BE2C (cell line): ENCODE data around the gene COX7C.

Experiments used
- DNase-seq: peaks from one replicate; pipeline ENCODE4 v3.0.0-alpha.2; 2020
- H3K27me3 ChIP-seq: fragments of 250-450 bp; sonication (Bioruptor Pico); 2 replicates; pipeline ENCODE4 v1.5.1; 2020; ENCODE audit warnings: mild to moderate bottlenecking
- H3K36me3 ChIP-seq: fragments of 250-450 bp; sonication (Bioruptor Pico); 2 replicates; pipeline ENCODE4 v1.5.1; 2020; ENCODE audit warnings: mild to moderate bottlenecking
- H3K4me1 ChIP-seq: fragments of 250-450 bp; sonication (Bioruptor Pico); 2 replicates; pipeline ENCODE4 v1.5.1; 2020
- H3K4me3 ChIP-seq: 2 replicates; pipeline ENCODE4 v1.5.1; 2011; ENCODE audit warnings: low read depth, low read length
- H3K9me3 ChIP-seq: fragments of 250-450 bp; sonication (Bioruptor Pico); 2 replicates; pipeline ENCODE4 v1.5.1; 2020
- TF ChIP-seq, protein P1 (sequence below): IDR thresholded peaks from 2 replicates; pipeline ENCODE4 v1.5.1; 2012; ENCODE audit warnings: mild to moderate bottlenecking, low read depth, low read length

Gene COX7C

DNA sequence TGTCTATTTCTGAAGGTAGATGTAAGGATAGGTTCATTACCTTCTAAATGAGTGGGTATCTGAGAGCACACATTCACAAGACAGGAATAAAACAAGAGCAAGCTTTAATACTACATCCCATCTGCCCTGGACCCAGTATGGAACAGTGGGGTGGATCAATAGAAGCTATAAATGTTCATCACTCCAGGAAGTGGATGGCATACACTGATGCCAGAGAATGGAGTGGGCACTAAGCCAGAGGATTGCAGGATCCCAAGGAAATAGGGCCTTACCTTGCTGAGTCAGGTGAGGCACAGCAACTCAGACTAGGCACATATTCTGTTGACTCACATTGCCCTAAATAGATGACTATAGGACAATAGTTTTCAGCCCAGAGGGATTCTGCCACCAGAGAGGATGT is 21.3 kb upstream of the COX7C start:
- TF ChIP-seq, protein P1, sequence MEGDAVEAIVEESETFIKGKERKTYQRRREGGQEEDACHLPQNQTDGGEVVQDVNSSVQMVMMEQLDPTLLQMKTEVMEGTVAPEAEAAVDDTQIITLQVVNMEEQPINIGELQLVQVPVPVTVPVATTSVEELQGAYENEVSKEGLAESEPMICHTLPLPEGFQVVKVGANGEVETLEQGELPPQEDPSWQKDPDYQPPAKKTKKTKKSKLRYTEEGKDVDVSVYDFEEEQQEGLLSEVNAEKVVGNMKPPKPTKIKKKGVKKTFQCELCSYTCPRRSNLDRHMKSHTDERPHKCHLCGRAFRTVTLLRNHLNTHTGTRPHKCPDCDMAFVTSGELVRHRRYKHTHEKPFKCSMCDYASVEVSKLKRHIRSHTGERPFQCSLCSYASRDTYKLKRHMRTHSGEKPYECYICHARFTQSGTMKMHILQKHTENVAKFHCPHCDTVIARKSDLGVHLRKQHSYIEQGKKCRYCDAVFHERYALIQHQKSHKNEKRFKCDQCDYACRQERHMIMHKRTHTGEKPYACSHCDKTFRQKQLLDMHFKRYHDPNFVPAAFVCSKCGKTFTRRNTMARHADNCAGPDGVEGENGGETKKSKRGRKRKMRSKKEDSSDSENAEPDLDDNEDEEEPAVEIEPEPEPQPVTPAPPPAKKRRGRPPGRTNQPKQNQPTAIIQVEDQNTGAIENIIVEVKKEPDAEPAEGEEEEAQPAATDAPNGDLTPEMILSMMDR: no peak
- DNase-seq: no peak
- H3K4me1 ChIP-seq: no peaks in the 10 kb centered on the region

DNA sequence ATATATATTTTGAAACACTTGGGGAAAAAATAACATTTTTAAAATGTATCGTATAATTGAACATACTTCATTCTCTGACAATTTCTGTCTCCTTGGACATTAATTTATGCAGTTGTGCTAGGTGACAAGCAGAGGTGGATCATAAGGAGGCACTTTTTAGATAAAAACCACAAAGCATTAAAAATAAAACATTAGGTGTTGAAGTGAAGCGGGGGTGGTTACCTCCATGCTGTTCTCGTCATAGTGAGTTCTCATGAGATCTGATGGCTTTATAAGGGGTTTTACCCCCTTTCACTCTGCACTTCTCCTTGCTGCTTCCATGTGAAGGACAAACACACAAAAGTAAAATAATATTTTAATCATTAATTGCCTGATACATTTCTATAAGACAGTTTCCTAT is 11.9 kb upstream of the COX7C start:
- no peaks in the 10 kb centered on the region for H3K9me3 ChIP-seq
- H3K27me3 ChIP-seq: peaks cover under 1% of the 10 kb centered on the region; the same call in 1 of the 2 replicates
- no peak overlapping the region for H3K4me3 ChIP-seq
- no peaks in the 10 kb centered on the region for H3K4me1 ChIP-seq
- TF ChIP-seq, protein P1: no peak
- no peak for DNase-seq
- no peaks in the 10 kb centered on the region for H3K36me3 ChIP-seq

More for the DNA sequence above, 21.3 kb upstream of the COX7C start:
- H3K36me3 ChIP-seq: no peaks in the 10 kb centered on the region
- peaks cover 8% of the 10 kb centered on the region for H3K27me3 ChIP-seq
- H3K9me3 ChIP-seq: no peaks in the 10 kb centered on the region
- H3K4me3 ChIP-seq: no peak overlapping the region

DNA sequence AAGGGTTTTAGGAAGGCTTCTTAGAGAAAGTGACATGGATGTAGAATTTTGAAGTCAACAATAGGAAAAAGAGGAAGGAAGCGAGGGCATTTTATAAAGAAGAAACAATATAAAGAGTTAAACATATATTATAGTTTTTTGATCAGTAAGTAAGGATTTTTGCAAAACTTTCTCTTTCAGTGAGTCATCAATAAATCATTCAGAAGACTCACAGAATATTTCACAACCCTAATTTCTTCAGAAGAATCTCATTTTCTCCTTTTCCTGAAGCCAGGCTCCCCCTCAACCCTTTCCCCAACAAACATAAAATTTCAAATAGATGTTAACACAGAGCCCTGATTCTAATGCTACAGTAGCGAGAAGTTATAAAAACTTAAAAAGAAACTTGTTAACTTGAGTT is 4.3 kb upstream of the COX7C start:
- TF ChIP-seq, protein P1: no peak
- H3K36me3 ChIP-seq: no peaks in the 10 kb centered on the region; the same call in 1 of the 2 replicates
- peaks cover 17% of the 10 kb centered on the region for H3K27me3 ChIP-seq
- no peaks in the 10 kb centered on the region for H3K4me1 ChIP-seq
- H3K9me3 ChIP-seq: no peaks in the 10 kb centered on the region
- DNase-seq: no peak
- H3K4me3 ChIP-seq: no peak overlapping the region

DNA sequence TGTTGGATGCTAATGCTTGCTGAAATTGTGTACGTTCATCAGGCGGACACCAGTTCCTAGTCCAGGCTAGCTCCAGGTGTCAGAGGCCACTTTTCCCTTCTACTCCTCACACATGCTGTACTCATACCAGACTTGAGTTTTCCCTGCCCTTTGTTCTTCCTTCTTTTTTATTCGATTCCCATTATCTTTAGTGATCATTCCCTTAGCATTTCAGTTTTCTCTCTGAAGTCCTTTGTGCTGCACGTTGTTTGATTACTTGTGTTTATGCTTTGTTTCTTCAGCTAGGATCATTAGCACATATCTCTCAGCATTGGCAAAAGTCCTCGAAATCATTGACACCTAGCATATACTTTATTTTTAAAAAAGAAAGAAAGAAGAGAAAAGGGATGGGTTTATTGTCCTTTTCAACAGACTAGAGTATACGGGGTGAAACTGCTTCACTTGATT is 409 bp upstream of the COX7C start:
- H3K9me3 ChIP-seq: no peaks in the 10 kb centered on the region
- peaks cover 4% of the 10 kb centered on the region; the same call in 1 of the 2 replicates for H3K27me3 ChIP-seq
- no peak overlapping the region for H3K4me3 ChIP-seq
- DNase-seq: no peak
- TF ChIP-seq, protein P1: no peak
- no peaks in the 10 kb centered on the region; the same call in 1 of the 2 replicates for H3K4me1 ChIP-seq
- peaks cover 29% of the 10 kb centered on the region for H3K36me3 ChIP-seq

DNA sequence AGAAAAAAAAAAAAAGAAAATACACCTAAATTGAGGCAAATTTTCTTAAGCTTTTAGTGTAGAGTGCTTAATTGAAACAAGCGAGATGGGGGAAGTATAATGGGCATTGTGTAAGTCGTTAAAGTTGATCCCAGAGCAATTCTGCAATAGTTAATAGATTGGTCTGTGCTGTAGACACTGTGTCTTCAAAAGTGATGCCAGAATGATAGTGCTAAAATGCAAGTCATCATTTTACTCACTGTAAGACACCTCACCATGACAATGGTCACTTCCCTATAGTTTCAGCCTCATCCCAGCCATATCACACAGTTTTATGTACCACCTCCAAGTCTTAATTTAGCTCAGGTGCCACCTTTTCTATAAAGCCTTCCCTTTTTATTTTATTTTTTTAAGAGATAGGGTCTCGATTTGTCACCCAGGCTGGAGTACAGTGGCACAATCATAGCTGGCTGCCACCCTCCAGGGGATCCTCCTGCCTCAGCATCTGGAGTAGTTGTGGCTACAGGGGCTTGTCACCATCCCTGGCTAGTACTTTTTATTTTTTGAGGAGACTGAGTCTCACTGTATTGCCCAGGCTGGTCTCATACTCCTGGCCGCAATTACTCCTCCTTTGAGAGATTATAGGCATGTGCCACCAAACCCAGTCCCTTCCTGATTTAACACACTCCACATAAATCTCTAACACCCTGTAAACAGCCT is 6.2 kb downstream of the COX7C start:
- Histone ChIP-seq H3K4me3 (no peak overlapping the region), H3K4me1 (no peaks in the 10 kb centered on the region), H3K36me3 (peaks cover 29% of the 10 kb centered on the region), H3K9me3 (no peaks in the 10 kb centered on the region), H3K27me3 (peaks cover 14% of the 10 kb centered on the region)
- TF ChIP-seq, protein P1: no peak
- no peak for DNase-seq

DNA sequence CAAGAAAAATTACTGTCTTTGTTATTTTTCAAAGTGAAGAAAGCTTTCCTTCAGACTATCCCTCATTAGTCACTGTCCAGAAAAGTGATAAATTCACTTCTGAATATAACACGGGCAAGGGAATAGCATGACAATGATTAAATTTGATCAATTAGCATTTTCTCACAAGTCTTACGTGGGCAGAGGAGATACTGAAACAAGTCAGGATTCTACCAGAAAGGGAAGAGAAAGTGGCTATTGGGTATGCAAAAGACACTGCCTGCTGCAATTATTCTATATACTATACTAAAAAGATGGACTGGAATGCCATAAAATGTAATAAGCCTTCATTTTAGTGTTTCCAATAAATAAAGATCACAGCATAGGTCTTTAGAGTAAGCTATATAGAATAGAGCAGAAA is 7.4 kb downstream of the COX7C start:
- Histone ChIP-seq H3K4me1 (no peaks in the 10 kb centered on the region), H3K4me3 (no peak overlapping the region), H3K9me3 (no peaks in the 10 kb centered on the region), H3K27me3 (peaks cover 18% of the 10 kb centered on the region), H3K36me3 (peaks cover 16% of the 10 kb centered on the region)
- TF ChIP-seq, protein P1: no peak
- no peak for DNase-seq
